Measurements from ENCODE around the gene KLF16.

Gene KLF16

DNA sequence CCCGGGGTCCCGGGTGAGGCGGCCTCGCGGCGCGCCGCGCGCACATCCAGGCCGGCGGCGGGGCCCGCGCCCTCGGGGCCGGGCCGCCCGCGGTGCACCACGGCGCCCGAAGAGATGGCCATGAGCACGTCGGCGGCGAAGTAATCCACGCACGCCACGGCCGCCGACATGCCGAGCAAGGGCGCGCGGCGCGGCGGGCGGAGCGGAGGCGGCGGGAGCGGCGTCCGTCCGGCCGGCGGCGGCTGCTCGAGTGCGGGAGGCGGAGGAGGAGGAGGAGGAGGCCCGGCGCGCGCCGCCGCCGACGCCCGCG lies at the start of gene KLF16:
KLF16 (minus strand) TSS at position 252 of the 310 bp plus-strand sequence; CDS start at position 170, 82 bp downstream.
- TF ChIP-seq, protein P1, sequence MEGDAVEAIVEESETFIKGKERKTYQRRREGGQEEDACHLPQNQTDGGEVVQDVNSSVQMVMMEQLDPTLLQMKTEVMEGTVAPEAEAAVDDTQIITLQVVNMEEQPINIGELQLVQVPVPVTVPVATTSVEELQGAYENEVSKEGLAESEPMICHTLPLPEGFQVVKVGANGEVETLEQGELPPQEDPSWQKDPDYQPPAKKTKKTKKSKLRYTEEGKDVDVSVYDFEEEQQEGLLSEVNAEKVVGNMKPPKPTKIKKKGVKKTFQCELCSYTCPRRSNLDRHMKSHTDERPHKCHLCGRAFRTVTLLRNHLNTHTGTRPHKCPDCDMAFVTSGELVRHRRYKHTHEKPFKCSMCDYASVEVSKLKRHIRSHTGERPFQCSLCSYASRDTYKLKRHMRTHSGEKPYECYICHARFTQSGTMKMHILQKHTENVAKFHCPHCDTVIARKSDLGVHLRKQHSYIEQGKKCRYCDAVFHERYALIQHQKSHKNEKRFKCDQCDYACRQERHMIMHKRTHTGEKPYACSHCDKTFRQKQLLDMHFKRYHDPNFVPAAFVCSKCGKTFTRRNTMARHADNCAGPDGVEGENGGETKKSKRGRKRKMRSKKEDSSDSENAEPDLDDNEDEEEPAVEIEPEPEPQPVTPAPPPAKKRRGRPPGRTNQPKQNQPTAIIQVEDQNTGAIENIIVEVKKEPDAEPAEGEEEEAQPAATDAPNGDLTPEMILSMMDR (conservative IDR thresholded peaks at IDR 0.05): no peak
- peak within 1 kb of the TSS; percentile 96 for H3K27ac ChIP-seq

DNA sequence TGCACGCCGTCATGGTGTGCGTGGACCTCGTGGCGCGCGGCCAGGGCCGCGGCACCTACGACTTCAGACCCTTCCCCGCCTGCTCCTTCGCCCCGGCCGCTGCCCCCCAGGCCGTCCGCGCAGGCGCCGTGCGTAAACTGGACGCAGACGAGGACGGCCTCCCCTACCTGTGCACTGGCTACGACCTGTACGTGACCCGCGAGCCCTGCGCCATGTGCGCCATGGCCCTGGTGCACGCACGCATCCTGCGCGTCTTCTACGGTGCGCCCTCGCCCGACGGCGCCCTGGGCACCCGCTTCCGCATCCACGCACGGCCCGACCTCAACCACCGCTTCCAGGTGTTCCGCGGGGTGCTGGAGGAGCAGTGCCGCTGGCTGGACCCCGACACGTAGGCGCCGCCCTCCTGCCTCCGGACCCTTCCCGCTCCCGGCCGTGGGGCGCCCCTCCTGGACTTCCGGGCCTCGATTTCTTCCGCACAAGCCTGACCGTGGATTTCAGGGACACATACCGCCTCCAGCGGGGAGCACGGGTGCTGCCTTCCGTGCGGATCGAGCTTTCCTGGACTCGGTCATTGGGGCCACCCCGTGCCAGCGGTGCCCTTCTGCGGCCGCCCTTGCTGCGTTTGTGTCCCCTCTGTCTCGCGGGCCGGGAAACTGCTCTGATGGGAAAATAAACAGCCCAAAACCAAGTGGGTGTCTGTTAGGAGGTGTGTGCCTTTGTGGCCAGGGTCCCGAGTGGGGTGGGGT lies 49.6 kb upstream of the KLF16 start:
- H3K27ac ChIP-seq: no peak overlapping the region

DNA sequence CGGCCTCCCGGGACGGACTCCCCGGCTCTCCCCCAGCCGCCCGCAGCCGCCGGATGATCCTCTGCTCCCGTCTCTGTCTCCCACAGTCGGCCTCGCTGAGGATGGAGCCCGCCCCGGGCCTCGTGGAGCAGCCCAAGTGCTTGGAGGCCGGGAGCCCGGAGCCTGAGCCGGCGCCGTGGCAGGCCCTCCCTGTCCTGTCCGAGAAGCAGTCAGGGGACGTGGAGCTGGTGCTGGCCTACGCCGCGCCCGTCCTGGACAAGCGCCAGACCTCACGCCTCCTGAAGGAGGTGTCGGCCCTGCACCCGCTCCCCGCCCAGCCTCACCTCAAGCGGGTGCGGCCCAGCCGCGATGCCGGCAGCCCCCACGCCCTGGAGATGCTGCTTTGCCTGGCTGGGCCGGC lies 48.6 kb upstream of the KLF16 start:
- TF ChIP-seq, protein P1 (conservative IDR thresholded peaks at IDR 0.05): no peak
- no peak overlapping the region for H3K27ac ChIP-seq

More for the DNA sequence above, 49.6 kb upstream of the KLF16 start:
- TF ChIP-seq, protein P1 (conservative IDR thresholded peaks at IDR 0.05): no peak

DNA sequence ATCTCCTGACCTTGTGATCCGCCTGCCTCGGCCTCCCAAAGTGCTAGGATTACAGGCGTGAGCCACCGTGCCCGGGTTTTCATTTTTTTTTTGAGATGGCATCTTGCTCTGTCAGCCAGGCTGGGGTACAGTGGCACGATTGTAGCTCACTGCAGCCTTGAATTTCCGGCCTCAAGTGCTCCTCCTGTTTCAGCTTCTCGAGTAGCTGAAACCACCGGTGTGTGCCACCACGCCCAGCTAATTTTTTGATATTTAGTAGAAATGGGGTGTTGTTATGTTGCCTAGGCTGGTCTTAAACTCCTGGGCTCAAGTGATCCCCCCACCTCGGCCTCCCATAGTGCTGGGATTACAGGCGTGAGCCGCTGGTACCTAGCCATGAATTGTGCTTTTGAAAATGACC lies 47.7 kb upstream of the KLF16 start:
- TF ChIP-seq, protein P1 (conservative IDR thresholded peaks at IDR 0.05): no peak
- no peak overlapping the region for H3K27ac ChIP-seq

DNA sequence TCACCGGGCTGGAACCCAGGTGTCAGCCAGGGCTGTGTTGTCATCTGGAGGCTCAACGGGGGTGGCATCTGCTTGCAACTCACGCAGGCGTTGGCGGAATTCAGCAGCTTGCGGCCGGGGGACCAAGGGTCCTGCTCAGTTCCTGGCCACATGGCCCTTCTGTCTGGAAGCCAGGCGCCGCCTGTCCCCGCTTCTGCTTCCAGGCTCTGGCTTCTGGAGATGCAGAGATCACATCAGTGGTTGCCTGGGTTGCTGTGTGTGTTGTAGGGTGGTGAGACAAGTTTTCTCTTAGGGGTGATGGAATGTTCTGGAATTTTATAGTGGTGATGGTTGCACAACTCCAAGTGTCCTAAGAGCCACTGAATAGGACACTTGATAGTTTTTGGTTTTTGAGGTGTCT lies 46.8 kb upstream of the KLF16 start:
- peak overlapping the region; percentile 82; the same call in 1 of the 2 replicates for H3K27ac ChIP-seq
- TF ChIP-seq, protein P1 (conservative IDR thresholded peaks at IDR 0.05): no peak

DNA sequence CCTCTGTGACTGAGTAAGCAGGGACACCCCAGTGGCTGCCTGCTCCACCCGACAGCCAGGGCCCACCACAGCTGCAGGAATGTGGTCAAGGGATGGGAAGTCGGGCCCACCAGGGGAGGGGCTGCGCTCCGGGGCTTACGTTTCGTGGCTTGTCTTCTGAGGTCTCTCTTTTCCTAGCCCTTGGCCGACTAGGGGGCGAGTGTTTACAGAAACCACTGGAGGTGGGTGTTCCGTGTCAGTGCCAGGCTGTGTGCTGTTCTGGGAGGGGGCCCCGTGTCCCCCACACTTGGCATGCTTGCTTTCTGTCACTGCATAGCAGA lies 46.3 kb upstream of the KLF16 start:
- peak overlapping the region; percentile 82; the same call in 1 of the 2 replicates for H3K27ac ChIP-seq
- TF ChIP-seq, protein P1 (conservative IDR thresholded peaks at IDR 0.05): no peak

DNA sequence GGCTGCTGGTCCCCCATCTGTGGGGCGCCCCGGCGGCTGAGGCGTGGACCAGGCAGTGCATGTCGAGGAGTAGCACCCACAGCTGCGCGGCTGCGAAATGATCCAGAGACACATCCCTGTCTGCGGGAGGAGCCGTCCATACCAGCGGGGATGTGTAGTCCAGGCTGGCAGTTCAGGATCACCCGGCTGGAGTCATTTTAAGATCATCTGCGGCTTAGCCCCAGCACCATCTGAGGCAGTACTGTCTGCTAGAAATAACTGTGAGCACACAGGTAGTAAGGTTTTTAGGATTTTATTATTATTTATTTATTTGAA lies 44.9 kb upstream of the KLF16 start:
- peak overlapping the region; percentile 82 for H3K27ac ChIP-seq
- TF ChIP-seq, protein P1 (conservative IDR thresholded peaks at IDR 0.05): no peak

Data from VCaP (cell line).